LNCAP (cell line): ENCODE measurements around the gene AP3D1.

Experiments used
- TF ChIP-seq, protein P1 (sequence below): fragments of 450-650 bp; IDR thresholded peaks from 2 replicates; pipeline ENCODE4 v1.5.1; 2017; ENCODE audit warnings: mild to moderate bottlenecking

AP3D1 gene

DNA sequence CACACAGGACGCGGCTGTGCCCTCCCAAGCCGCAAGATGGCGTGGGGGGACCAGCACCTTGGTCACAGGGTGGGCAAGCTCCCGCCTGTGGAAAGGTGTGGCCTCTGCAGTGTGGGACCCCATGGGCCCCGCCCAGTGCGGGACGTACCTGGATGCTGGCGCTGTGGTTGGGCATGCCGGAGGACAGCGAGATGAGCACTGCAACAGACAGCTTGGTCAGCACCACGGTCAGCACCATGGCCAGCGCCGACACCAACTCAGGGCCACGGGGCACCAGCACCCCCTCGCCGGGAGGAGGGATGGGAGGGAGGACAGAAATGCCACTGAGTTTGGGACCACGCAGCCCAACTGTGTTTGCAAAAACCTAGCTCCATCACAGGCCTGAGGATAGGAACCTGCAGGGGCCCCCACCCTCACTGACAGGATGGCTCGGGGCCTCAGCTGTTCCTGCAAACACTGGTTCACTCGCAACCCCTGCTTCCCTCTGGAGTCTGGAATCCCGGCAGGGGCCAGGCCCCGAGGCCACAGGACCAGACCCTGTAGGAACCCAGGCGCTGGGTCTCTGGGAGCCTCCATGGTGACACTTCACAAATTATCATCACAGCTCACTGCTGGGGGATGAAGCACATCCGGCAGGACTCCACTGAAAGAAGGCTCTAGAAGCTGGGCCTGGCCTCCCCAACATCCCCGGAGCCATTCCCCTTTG is 27.5 kb downstream of the AP3D1 start:
- TF ChIP-seq, protein P1, sequence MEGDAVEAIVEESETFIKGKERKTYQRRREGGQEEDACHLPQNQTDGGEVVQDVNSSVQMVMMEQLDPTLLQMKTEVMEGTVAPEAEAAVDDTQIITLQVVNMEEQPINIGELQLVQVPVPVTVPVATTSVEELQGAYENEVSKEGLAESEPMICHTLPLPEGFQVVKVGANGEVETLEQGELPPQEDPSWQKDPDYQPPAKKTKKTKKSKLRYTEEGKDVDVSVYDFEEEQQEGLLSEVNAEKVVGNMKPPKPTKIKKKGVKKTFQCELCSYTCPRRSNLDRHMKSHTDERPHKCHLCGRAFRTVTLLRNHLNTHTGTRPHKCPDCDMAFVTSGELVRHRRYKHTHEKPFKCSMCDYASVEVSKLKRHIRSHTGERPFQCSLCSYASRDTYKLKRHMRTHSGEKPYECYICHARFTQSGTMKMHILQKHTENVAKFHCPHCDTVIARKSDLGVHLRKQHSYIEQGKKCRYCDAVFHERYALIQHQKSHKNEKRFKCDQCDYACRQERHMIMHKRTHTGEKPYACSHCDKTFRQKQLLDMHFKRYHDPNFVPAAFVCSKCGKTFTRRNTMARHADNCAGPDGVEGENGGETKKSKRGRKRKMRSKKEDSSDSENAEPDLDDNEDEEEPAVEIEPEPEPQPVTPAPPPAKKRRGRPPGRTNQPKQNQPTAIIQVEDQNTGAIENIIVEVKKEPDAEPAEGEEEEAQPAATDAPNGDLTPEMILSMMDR: no peak

DNA sequence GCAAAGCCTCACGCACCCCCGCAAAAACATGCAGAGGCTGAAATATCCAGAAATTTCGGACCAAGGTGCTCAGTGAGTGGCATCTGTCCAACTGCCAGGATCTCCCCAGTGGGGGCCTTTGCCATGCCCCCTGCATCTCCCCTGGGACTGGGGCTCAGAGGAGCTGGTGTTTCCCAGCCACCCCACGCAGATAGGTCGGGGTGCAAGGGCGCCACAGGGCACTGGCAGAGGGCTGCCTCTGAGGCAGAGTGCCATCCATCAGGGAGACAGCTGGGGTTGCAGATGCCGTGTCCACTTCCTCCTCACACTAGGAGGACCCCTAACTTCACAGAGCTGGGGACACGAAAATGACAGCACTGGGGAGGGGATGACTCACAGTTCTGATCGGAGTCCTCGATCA is 28.4 kb downstream of the AP3D1 start:
- TF ChIP-seq, protein P1: no peak

- TF ChIP-seq, protein P1: no peak
These were observed 29.1 kb downstream of the AP3D1 start for GRCh38 chr19:2122251-2122650.

GRCh38 chr19:2121416-2122051 is 29.8 kb downstream of the AP3D1 start:
- TF ChIP-seq, protein P1: no peak

GRCh38 chr19:2120821-2121220 is 30.5 kb downstream of the AP3D1 start:
- TF ChIP-seq, protein P1: no peak

DNA sequence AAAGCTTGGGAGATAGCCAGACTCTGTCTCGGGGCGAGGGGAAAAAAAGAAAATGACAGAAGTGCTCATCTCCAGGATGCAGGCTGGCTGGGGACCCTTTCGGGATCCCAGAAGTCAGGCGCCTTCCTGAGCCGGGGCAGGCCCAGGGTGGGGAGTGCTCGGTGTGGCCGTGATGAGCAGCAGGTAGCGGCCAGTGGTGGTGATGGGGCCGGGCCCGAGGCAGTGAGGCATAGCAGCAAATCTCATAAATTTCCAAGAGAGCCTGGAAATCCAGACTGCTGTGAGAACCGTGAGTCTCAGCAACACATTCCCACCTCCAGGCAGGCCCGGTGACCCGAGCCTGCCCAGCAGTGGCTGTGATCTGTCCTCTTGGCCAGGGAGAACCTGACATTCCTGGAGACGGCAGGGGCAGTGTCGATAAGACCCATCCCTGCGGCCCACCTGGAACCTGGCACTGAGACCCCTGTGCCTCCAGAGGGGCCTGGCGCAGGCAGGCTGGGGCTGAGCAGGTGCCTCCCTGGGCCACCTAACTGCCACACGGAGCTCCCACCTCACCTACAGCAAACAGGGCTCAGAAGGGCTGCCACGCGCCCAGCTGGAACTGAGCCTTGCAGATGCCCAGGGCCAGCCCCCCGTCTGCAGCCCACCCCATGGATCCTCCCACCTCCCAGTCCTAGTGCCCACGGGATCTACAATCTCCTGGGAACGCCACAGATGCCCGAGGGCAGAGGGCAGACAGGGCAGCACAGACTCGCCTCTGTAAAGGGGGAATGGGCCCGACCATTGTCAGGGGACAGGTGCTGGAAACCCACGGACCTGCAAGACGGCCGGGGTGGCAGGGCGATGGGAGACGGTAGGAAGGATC is 31.2 kb downstream of the AP3D1 start:
- TF ChIP-seq, protein P1: no peak

GRCh38 chr19:2118438-2118837 is 32.9 kb downstream of the AP3D1 start:
- TF ChIP-seq, protein P1: no peak
